MM.1S (cell line): ENCODE measurements around the gene FBXL7.

Experiments
- EZH2 ChIP-seq: fragments of 300-600 bp; sonication (generic); optimal IDR thresholded peaks from 2 replicates; pipeline ENCODE3; 2017; ENCODE audit warnings: low read depth, mild to moderate bottlenecking, antibody characterized with exemption, low read length, mixed read lengths
- EZH2phosphoT487 ChIP-seq: fragments of 300-600 bp; sonication (generic); IDR thresholded peaks from 2 replicates; pipeline ENCODE4 v1.6.1; 2018; ENCODE audit warnings: antibody characterized with exemption, low read length
- TF ChIP-seq, protein P1 (sequence below): fragments of 300-600 bp; sonication (generic); IDR thresholded peaks from 2 replicates; pipeline ENCODE4 v1.5.1; 2016; ENCODE audit warnings: antibody characterized with exemption, low read length, mixed read lengths

DNA sequence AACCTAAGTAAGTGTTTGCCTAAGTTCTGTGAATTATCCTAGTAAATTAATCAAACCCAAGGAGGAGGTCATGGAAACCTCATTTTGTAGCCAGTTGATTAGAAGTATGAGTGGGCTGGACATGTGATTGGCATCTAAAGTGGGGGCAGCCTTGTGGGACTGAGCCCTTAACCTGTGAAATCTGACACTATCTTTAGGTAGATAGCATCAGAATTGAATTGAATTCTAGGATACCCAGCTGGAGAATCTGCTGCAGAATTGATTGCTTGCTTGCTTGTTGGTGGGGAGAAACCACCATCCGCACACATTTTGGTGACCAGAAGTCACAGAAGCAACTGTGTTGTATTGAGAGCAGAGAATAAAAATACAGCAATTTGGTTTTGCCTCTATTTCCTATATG is 97.0 kb downstream of the FBXL7 start:
- TF ChIP-seq, protein P1, sequence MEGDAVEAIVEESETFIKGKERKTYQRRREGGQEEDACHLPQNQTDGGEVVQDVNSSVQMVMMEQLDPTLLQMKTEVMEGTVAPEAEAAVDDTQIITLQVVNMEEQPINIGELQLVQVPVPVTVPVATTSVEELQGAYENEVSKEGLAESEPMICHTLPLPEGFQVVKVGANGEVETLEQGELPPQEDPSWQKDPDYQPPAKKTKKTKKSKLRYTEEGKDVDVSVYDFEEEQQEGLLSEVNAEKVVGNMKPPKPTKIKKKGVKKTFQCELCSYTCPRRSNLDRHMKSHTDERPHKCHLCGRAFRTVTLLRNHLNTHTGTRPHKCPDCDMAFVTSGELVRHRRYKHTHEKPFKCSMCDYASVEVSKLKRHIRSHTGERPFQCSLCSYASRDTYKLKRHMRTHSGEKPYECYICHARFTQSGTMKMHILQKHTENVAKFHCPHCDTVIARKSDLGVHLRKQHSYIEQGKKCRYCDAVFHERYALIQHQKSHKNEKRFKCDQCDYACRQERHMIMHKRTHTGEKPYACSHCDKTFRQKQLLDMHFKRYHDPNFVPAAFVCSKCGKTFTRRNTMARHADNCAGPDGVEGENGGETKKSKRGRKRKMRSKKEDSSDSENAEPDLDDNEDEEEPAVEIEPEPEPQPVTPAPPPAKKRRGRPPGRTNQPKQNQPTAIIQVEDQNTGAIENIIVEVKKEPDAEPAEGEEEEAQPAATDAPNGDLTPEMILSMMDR: no peak
- TF ChIP-seq EZH2phosphoT487: no peak
- TF ChIP-seq EZH2: no peak
